Lower lobe of right lung (tissue), 2 donors: ENCODE measurements around the gene SPATA31E1. TPM values are rescaled to one million over a fixed set of nuclear protein-coding genes. Genes with fewer than 3 reads are reported as not detected.
"Not testable (repeated sequence)": the region's sequence is repeated elsewhere in the genome, so short reads cannot be mapped to it uniquely, and the experiment has no call there.

Experiments used
- ATAC-seq, 2 donors: fragments of 200-7000 bp; cut with Tn5 transposase; one replicate each; pipeline ENCODE4 v1.9.1; 2020 to 2022; ENCODE audit warnings: mild to moderate bottlenecking in 2 of 2, moderate library complexity in 2 of 2
- DNase-seq: peaks from one replicate; pipeline ENCODE4 v3.0.0-alpha.2; 2020
- H3K27ac ChIP-seq: fragments of 200-600 bp; one replicate; pipeline ENCODE4 v1.8.0; 2022
- H3K27me3 ChIP-seq: fragments of 200-600 bp; one replicate; pipeline ENCODE4 v1.8.0; 2022; ENCODE audit warnings: low read depth
- H3K36me3 ChIP-seq: fragments of 200-600 bp; one replicate; pipeline ENCODE4 v1.8.0; 2022; ENCODE audit warnings: mild to moderate bottlenecking
- H3K4me1 ChIP-seq: fragments of 200-600 bp; one replicate; pipeline ENCODE4 v1.8.0; 2022
- H3K4me3 ChIP-seq: fragments of 200-600 bp; one replicate; pipeline ENCODE4 v1.8.0; 2022; ENCODE audit warnings: mild to moderate bottlenecking
- H3K9me3 ChIP-seq: fragments of 200-600 bp; one replicate; pipeline ENCODE4 v1.8.0; 2022
- intact Hi-C: fragments of 100-400 bp; cut with DNase I; formaldehyde crosslinking; loops from one replicate; pipeline ENCODE4 v1.11.0; 2022
- total RNA-seq: library from RNA; stranded (reverse); fragmentation: NEBNext Ultra II Directional; extraction: Animal tissue kit (Norgen Biotek cat#: 25700); gene quantifications from one replicate; pipeline ENCODE4 v1.2.1, GENCODE V29; 2021
- TF ChIP-seq, protein P1 (sequence below): fragments of 200-600 bp; IDR thresholded peaks from one replicate; pipeline ENCODE4 v1.8.0; 2022; ENCODE audit warnings: antibody characterized with exemption, mild to moderate bottlenecking
- donor health status: DM: no; HTN: yes; CAD: no; lungs with severe emphysema.

Gene SPATA31E1
- total RNA-seq, 1 donor from 2014 or later = not detected

DNA sequence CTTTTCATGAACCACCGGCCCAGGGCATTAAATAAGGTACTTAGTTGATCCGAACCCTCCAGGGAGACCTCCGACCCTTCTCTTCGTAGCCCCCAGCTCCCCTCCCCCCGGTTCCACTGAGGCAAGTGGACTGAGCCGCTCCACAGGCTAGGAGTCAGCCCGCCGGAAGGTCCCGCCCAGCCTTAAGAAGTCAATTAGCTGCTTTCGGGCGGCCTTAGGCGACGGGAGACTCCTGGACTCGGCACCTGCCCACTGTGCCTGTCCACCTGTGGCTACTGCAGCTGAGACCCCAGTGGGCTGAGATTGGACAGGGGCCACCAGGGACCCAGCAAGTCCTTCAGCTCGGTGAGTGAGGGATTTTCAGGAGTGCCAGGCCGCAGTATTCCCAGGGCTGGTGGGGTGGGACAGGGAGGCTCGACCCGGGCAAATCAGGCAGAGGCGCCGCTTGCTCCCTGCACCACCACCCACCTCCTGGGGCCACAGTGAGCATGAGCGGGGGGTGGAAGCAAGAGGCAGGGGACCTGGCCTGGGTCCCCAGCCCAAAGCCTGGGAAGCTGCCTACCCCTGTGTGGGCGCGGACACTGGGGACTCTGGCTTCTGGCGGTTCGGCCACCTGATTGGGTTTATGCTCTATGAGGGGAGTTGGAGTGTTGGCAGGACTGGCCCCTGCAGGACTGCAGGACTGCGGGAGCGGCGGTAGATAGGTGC is 39.6 kb upstream of the SPATA31E1 start:
- intact Hi-C loops = no loop called here

DNA sequence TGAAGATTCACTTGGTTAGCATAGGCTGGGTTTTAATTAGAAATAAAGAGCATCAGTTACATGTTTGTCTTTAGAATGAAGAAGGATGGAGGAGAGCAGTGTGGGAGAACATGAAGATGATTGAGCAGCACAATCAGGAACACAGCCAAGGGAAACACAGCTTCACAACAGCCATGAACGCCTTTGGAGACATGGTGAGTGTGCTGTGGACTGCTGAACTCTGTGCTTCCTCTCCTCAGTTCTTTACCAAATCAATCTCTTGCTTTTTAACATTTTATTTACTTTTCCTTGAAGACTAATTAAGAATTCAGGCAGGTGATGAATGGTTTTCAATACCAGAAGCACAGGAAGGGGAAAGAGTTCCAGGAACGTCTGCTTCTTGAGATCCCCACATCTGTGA is 38.2 kb upstream of the SPATA31E1 start:
- intact Hi-C loops = no loop called here
- DNase-seq (no peak), ATAC-seq (no peak)
- TF ChIP-seq, protein P1, sequence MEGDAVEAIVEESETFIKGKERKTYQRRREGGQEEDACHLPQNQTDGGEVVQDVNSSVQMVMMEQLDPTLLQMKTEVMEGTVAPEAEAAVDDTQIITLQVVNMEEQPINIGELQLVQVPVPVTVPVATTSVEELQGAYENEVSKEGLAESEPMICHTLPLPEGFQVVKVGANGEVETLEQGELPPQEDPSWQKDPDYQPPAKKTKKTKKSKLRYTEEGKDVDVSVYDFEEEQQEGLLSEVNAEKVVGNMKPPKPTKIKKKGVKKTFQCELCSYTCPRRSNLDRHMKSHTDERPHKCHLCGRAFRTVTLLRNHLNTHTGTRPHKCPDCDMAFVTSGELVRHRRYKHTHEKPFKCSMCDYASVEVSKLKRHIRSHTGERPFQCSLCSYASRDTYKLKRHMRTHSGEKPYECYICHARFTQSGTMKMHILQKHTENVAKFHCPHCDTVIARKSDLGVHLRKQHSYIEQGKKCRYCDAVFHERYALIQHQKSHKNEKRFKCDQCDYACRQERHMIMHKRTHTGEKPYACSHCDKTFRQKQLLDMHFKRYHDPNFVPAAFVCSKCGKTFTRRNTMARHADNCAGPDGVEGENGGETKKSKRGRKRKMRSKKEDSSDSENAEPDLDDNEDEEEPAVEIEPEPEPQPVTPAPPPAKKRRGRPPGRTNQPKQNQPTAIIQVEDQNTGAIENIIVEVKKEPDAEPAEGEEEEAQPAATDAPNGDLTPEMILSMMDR = no peak
- Histone ChIP-seq H3K27me3 (no peaks in the 10 kb centered on the region), H3K4me1 (no peaks in the 10 kb centered on the region), H3K36me3 (no peaks in the 10 kb centered on the region), H3K27ac (no peak overlapping the region), H3K4me3 (no peak overlapping the region), H3K9me3 (no peaks in the 10 kb centered on the region)

More for the DNA sequence above, 39.6 kb upstream of the SPATA31E1 start:
- TF ChIP-seq, protein P1 = no peak
- Histone ChIP-seq H3K27me3 (no peaks in the 10 kb centered on the region), H3K4me3 (no peak overlapping the region), H3K9me3 (no peaks in the 10 kb centered on the region), H3K4me1 (no peaks in the 10 kb centered on the region), H3K36me3 (no peaks in the 10 kb centered on the region), H3K27ac (no peak overlapping the region)
- ATAC-seq = no peak
- DNase-seq = no peak

DNA sequence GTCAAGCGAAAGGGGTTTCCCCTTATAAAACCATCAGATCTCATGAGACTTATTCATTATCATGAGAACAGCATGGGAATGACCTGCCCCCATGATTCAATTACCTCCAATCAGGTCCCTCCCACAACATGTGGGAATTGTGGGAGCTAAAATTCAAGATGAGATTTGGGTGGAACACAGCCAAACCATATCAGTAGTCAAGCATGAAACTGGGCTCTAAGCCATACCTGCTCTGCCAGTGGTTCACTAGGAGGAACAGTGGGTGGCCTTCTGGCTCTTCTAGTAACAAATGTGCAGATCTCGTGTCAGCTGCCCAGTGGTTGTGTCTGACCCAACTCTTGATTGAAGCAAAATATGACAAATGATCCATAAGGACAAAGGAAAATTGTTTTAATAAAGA is 34.9 kb upstream of the SPATA31E1 start:
- H3K9me3 ChIP-seq, H3K4me1 ChIP-seq, H3K27me3 ChIP-seq, H3K4me3 ChIP-seq, intact Hi-C loops, ATAC-seq, H3K36me3 ChIP-seq, H3K27ac ChIP-seq, DNase-seq: not testable (repeated sequence)

DNA sequence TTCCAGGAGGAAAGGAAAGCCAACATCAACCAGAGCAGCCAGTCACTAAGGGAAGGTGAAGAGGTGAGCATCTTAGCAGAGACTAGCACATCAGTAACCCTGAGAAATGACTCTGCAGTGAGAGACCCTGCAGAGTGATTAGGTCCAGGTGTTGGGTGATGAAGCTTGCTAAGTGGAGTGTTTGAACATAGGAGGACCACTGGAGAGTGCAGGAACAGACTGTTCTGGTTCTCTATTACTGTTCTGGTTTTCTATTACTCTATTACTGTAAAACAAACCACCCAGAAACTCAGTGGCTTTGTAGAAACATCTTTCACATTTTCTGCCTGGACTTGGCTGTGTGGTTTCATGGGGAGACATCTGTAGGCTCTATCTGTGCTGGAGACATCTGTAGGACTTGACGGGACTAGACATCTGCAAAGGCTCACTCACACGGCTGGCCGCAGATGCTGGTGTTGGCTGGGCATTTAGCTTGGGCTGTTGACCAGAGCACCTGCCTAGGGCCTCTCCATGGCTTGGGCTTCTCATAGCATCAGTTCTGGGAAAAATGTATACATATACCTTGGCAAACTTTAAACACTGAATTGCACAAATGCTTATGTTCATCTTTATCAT is 33.4 kb upstream of the SPATA31E1 start:
- no peaks in the 10 kb centered on the region for H3K36me3 ChIP-seq
- DNase-seq (no peak), ATAC-seq (peak in 1 of 2 donors; percentile 31)
- no peaks in the 10 kb centered on the region for H3K9me3 ChIP-seq
- H3K27ac ChIP-seq = no peak overlapping the region
- TF ChIP-seq, protein P1 = no peak
- no peaks in the 10 kb centered on the region for H3K27me3 ChIP-seq
- H3K4me3 ChIP-seq = no peak overlapping the region
- H3K4me1 ChIP-seq = no peaks in the 10 kb centered on the region
- intact Hi-C loops = no loop called here

DNA sequence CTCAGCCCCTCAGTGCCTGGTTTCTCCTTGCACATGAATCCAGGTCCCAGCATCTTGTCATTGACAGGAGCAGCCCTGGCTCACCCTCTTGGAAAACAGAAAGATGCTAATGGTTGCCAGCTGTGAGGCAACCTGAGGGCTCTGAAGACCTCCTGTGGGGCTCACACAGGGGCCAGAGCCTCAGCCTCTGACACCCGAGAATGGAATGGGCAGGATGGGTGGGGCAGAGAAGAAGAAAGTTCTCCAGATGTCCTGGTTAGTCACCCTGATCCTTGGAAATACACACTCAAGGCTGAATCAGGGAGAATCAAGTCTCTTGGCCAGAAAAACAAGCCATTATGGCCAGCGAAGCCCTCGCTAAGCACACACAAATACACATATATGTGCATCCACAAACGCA is 32.3 kb upstream of the SPATA31E1 start:
- TF ChIP-seq, protein P1 = no peak
- DNase-seq (no peak), ATAC-seq (no peak)
- Histone ChIP-seq H3K27me3 (no peaks in the 10 kb centered on the region), H3K4me1 (no peaks in the 10 kb centered on the region), H3K36me3 (no peaks in the 10 kb centered on the region), H3K9me3 (no peaks in the 10 kb centered on the region), H3K4me3 (no peak overlapping the region), H3K27ac (no peak overlapping the region)
- intact Hi-C loops = no loop called here

DNA sequence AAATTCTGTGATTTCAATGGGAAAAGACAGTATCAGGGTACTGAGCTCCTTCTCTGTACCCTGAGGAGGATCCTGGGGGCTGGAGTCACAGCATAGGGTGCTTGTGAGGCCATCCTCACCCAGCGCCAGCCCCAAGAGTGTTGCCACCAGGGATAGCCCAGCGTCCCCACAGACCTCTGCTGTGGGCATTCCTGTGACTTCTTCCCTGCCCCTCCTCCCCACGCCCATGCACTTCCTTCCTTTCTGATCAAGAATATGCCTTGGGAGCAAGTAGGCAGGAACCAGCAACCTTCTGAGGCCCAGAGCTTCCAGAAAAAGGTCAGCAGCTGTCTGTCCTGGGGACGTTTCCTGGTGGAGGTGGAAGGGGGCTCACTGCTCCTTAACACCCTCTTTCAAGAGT is 31.5 kb upstream of the SPATA31E1 start:
- intact Hi-C loops, H3K4me1 ChIP-seq, H3K9me3 ChIP-seq, H3K27me3 ChIP-seq, H3K27ac ChIP-seq, DNase-seq, H3K4me3 ChIP-seq, ATAC-seq, H3K36me3 ChIP-seq: not testable (repeated sequence)
